AG04449 (cell line): Measurements from ENCODE around the gene ZFAND3.

Source experiments
- CTCF ChIA-PET: fragments of 350-600 bp; formaldehyde crosslinking; extraction: SDS; loops from one replicate; lab custom pipeline; 2021; ENCODE audit warnings: antibody characterized with exemption; lab: Yijun Ruan, JAX
- POLR2A ChIA-PET: fragments of 400-600, 350-600 bp; formaldehyde crosslinking; extraction: SDS; loops from one replicate; lab custom pipeline; 2020; ENCODE audit warnings: antibody characterized with exemption, inconsistent platforms; lab: Yijun Ruan, JAX
- DNase-seq: peaks from one replicate; pipeline ENCODE4 v3.0.0-alpha.2; 2010; ENCODE audit warnings: low read depth, low spot score
- H3K4me3 ChIP-seq: 2 replicates; pipeline ENCODE4 v1.5.1; 2011; ENCODE audit warnings: low read depth, mild to moderate bottlenecking, control low read depth, low read length
- CTCF ChIP-seq: IDR thresholded peaks from one replicate; pipeline ENCODE4 v1.5.1; 2011; ENCODE audit warnings: mild to moderate bottlenecking, moderate library complexity, low read length, control low read depth, inconsistent platforms; ENCODE audit not compliant: insufficient read depth; ENCODE audit errors: missing control alignments

ZFAND3 gene

GRCh38 chr6:38182426-38182825 lies 362.9 kb downstream of the ZFAND3 start:
- POLR2A ChIA-PET: no interaction called here
- DNase-seq: no peak
- H3K4me3 ChIP-seq: no peak overlapping the region
- CTCF ChIA-PET: no interaction called here
- TF ChIP-seq CTCF: no peak

- POLR2A ChIA-PET: no interaction called here
- CTCF ChIA-PET: interaction anchor here (0.9 kb wide), 1 partner anchor 310 kb away, joined by 3 read pairs; no protein-coding TSS in a partner anchor
- no peak for DNase-seq
- no peak overlapping the region for H3K4me3 ChIP-seq
- TF ChIP-seq CTCF: no peak
Observed at GRCh38 chr6:38183856-38184584, 364.5 kb downstream of the ZFAND3 start.

DNA sequence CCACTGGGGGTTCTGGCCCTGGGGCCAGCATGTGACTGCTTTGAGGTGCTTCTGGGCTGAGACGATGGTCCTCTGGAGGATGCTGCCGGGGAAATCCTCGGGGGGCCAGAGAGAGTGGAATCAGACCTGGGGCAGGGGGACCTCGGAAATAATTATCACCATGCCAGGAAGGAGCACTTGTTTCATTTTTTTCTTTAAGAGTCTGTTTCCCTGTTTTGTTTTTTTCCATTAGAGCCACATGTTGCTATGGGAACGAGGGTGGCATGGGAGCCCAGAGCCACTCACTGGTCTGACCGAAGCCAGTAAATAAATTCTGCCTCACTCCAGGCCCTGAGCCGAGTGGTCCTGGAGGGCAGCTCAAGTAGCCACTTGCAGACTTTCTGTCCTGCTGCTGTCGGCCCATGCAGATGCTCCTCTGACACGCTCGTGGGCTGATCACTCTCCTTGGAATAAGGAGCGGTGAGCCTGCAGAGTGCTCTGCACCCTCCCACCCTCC lies 365.1 kb downstream of the ZFAND3 start:
- TF ChIP-seq CTCF: no peak
- POLR2A ChIA-PET: no interaction called here
- no peak for DNase-seq
- no peak overlapping the region for H3K4me3 ChIP-seq
- CTCF ChIA-PET: no interaction called here

DNA sequence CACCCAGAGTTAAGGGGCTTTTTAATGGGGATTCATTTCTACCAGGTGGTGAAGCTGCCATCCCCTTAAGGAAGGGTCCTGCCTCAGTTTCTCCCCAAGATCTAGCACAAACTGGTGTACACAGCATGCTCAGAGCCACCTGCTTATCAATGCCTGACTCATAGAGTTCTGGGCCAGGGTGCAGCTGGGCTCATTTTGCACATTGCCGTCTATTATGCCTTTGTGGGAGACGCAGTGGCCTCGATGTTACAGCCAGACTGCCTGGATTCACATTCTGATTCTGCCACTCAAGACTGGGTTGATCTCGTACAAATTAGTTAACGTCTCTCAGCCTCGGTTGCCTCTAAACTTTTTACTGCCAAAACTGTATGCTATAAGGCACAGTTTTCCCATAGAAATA lies 365.7 kb downstream of the ZFAND3 start:
- ChIA-PET POLR2A (no interaction called here), CTCF (no interaction called here)
- no peak for DNase-seq
- TF ChIP-seq CTCF: no peak
- no peak overlapping the region for H3K4me3 ChIP-seq

- no peak for DNase-seq
- no peak overlapping the region for H3K4me3 ChIP-seq
- ChIA-PET CTCF (no interaction called here), POLR2A (no interaction called here)
- no peak for TF ChIP-seq CTCF
Observed at GRCh38 chr6:38185752-38186151, 366.2 kb downstream of the ZFAND3 start.

DNA sequence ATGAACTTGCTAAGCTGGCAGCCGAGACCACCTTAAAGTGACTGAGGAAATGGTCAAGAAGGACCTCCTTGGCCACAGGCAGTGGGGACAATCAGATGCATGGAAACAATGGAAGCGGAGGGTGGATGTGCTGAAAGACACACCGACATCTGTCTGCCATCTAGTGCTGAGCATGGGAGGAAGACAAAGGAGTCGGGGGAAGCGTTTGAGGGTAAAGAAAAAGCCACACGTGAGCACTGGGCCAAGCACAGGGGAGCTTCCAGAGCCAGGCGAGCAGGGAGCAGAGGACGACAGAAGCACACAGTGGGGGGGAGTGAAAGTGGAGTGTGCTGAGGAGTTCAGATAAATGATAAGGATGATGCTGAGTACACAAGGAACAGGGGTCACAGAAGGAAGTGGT lies 367.8 kb downstream of the ZFAND3 start:
- no peak for DNase-seq
- no peak for TF ChIP-seq CTCF
- ChIA-PET CTCF (interaction anchor here (0.7 to 1.6 kb wide), 4 partner anchors 8 to 307 kb away, joined by 3 read pairs; no protein-coding TSS in a partner anchor), POLR2A (no interaction called here)
- H3K4me3 ChIP-seq: no peak overlapping the region
